Gastrocnemius medialis (tissue), 4 donors: ENCODE data around the gene MAGEA12. TPM values are rescaled to one million over a fixed set of nuclear protein-coding genes. Genes with fewer than 3 reads are reported as not detected.

Source experiments
- total RNA-seq, 4 donors: library from RNA; depleted of rRNA; stranded (reverse); fragments of >200 nt; gene quantifications; one replicate each; pipeline versions ENCODE4 v1.1.0 to v1.2.3, GENCODE V29; 2016

The MAGEA12 gene
- total RNA-seq, 4 donors from 2014 or later: not detected

Other genes with a start within 250 kb of the MAGEA12 start
- gene GABRQ, start 95.9 kb upstream of the MAGEA12 start, total RNA-seq: not detected
- gene MAGEA3, start 35.0 kb upstream of the MAGEA12 start, total RNA-seq: not detected
- not detected for gene CSAG2, start 24.5 kb upstream of the MAGEA12 start, total RNA-seq
- gene MAGEA2B, start 19.1 kb upstream of the MAGEA12 start, total RNA-seq: not detected
- not detected for gene CSAG1, start within 50 bp of the MAGEA12 start, total RNA-seq
- gene MAGEA2, start 20.1 kb downstream of the MAGEA12 start, total RNA-seq: not detected
- not detected for gene CSAG3, start 25.5 kb downstream of the MAGEA12 start, total RNA-seq
- not detected for gene MAGEA6, start 35.9 kb downstream of the MAGEA12 start, total RNA-seq
- gene CETN2, start 97.0 kb downstream of the MAGEA12 start, total RNA-seq: 10 to 100 TPM in 3 of 4 donors, 1 to 10 TPM in 1; 8.1 to 15.7 (median 10.5) TPM
- 1 to 10 TPM; 4.6 to 8.8 (median 6.2) TPM for gene NSDHL, start 97.3 kb downstream of the MAGEA12 start, total RNA-seq
- gene ZNF185, start 164.3 kb downstream of the MAGEA12 start, total RNA-seq: 1 to 10 TPM in 3 of 4 donors, under 1 TPM in 1; 0.56 to 2.2 (median 1.3) TPM